HepG2 (cell line): ENCODE data around the gene PKN2.

Source experiments
- CBX1 ChIP-seq: IDR thresholded peaks from one replicate; pipeline ENCODE4 v1.6.1; 2016; ENCODE audit warnings: antibody characterized with exemption, low read depth
- FIP1L1 ChIP-seq: fragments of 200-400 bp; formaldehyde crosslinking; IDR thresholded peaks from 2 replicates; pipeline ENCODE4 v1.6.1; 2018; ENCODE audit warnings: low read depth, mild to moderate bottlenecking, low read length, moderate library complexity, borderline replicate concordance; ENCODE audit not compliant: insufficient read depth
- MEIS2 ChIP-seq: sonication (generic); formaldehyde crosslinking; IDR thresholded peaks from 2 replicates; pipeline ENCODE4 v1.9.0; 2021; ENCODE audit warnings: mild to moderate bottlenecking, missing genetic modification reagents
- RBM39 ChIP-seq: fragments of 200-400 bp; formaldehyde crosslinking; IDR thresholded peaks from one replicate; pipeline ENCODE4 v1.6.1; 2018; ENCODE audit warnings: antibody characterized with exemption, mild to moderate bottlenecking, low read depth, low read length; ENCODE audit not compliant: poor library complexity, severe bottlenecking
- SIX4 ChIP-seq: sonication (generic); formaldehyde crosslinking; IDR thresholded peaks from 2 replicates; pipeline ENCODE4 v1.4.0; 2020; ENCODE audit warnings: missing genetic modification reagents
- SMC3 ChIP-seq: IDR thresholded peaks from 2 replicates; pipeline ENCODE4 v1.6.1; 2011; ENCODE audit warnings: low read length, improper control_type of control experiment
- ZFX ChIP-seq: sonication (generic); formaldehyde crosslinking; IDR thresholded peaks from 2 replicates; pipeline ENCODE4 v1.4.0; 2020; ENCODE audit warnings: mild to moderate bottlenecking, low read depth, missing genetic modification reagents, moderate library complexity
- ZNF607 ChIP-seq: sonication (generic); formaldehyde crosslinking; IDR thresholded peaks from 2 replicates; pipeline ENCODE4 v1.5.1; 2020; ENCODE audit warnings: missing genetic modification reagents, mild to moderate bottlenecking, borderline replicate concordance
- ZNF781 ChIP-seq: sonication (generic); formaldehyde crosslinking; IDR thresholded peaks from 2 replicates; pipeline ENCODE4 v1.5.1; 2020; ENCODE audit warnings: borderline replicate concordance, mild to moderate bottlenecking, missing genetic modification reagents; ENCODE audit errors: not compliant biosample characterization
- TF ChIP-seq, protein P1 (sequence below): sonication (generic); formaldehyde crosslinking; IDR thresholded peaks from 2 replicates; pipeline ENCODE4 v1.5.0; 2020; ENCODE audit warnings: mild to moderate bottlenecking, missing genetic modification reagents, moderate library complexity
- TF ChIP-seq, protein P2 (sequence below): IDR thresholded peaks from 2 replicates; pipeline ENCODE4 v1.6.1; 2016; ENCODE audit warnings: control low read depth
- TF ChIP-seq, protein P3 (sequence below): sonication (generic); formaldehyde crosslinking; IDR thresholded peaks from 2 replicates; pipeline ENCODE4 v1.4.0; 2020; ENCODE audit warnings: missing genetic modification reagents

DNA sequence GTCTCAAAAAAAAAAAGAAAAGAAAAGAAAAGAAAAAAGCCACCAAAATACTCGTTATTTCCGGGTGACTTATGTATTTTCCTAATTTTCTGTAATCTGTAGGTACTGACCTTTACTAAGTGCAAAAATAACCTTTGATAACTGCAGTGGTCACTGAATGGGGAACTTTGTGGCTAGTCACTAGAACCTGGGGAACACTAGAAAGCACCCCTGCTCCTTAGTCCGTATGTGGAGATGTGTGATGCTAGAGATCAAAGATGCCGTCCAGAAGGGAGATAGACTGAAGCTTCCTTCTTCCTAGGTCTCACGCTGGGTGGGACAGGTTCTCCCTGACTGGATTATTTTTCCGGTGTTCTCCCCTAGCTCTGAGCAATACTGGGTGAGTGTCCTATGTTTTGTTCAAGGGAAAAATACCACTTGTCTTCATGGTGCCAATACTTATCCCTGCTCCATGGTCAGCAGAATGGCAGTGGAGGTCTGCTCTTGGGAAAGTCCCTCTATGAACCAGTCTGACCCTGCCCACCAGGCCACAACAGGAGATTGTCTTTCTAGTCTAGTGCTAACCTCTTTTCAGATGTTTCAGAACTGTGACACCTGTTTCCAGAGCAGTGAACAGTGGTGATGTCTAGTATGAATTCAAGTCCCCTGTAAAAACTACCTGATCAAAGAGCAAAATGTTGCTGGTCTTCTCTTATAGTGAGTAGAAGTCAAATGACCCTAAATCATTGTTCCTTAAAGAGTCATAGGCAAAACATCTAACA, 167.4 kb downstream of the PKN2 start:
- TF ChIP-seq RBM39 (no peak), ZFX (CRISPR knock-in tag) (no peak), FIP1L1 (no peak), ZNF607 (CRISPR knock-in tag) (no peak), SMC3 (no peak), CBX1 (no peak), SIX4 (CRISPR knock-in tag) (no peak), ZNF781 (CRISPR knock-in tag) (no peak), MEIS2 (CRISPR knock-in tag) (no peak)
- TF ChIP-seq, protein P1, sequence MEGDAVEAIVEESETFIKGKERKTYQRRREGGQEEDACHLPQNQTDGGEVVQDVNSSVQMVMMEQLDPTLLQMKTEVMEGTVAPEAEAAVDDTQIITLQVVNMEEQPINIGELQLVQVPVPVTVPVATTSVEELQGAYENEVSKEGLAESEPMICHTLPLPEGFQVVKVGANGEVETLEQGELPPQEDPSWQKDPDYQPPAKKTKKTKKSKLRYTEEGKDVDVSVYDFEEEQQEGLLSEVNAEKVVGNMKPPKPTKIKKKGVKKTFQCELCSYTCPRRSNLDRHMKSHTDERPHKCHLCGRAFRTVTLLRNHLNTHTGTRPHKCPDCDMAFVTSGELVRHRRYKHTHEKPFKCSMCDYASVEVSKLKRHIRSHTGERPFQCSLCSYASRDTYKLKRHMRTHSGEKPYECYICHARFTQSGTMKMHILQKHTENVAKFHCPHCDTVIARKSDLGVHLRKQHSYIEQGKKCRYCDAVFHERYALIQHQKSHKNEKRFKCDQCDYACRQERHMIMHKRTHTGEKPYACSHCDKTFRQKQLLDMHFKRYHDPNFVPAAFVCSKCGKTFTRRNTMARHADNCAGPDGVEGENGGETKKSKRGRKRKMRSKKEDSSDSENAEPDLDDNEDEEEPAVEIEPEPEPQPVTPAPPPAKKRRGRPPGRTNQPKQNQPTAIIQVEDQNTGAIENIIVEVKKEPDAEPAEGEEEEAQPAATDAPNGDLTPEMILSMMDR (CRISPR knock-in tag): no peak
- TF ChIP-seq, protein P2, sequence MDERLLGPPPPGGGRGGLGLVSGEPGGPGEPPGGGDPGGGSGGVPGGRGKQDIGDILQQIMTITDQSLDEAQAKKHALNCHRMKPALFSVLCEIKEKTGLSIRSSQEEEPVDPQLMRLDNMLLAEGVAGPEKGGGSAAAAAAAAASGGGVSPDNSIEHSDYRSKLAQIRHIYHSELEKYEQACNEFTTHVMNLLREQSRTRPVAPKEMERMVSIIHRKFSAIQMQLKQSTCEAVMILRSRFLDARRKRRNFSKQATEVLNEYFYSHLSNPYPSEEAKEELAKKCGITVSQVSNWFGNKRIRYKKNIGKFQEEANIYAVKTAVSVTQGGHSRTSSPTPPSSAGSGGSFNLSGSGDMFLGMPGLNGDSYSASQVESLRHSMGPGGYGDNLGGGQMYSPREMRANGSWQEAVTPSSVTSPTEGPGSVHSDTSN (CRISPR knock-in tag): no peak
- TF ChIP-seq, protein P3, sequence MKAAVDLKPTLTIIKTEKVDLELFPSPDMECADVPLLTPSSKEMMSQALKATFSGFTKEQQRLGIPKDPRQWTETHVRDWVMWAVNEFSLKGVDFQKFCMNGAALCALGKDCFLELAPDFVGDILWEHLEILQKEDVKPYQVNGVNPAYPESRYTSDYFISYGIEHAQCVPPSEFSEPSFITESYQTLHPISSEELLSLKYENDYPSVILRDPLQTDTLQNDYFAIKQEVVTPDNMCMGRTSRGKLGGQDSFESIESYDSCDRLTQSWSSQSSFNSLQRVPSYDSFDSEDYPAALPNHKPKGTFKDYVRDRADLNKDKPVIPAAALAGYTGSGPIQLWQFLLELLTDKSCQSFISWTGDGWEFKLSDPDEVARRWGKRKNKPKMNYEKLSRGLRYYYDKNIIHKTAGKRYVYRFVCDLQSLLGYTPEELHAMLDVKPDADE (CRISPR knock-in tag): no peak
